Left colon (tissue), 2 donors: Measurements from ENCODE around the gene MORN5. TPM values are rescaled to one million over a fixed set of nuclear protein-coding genes. Genes with fewer than 3 reads are reported as not detected.
"Not testable (repeated sequence)": the region's sequence is repeated elsewhere in the genome, so short reads cannot be mapped to it uniquely, and the experiment has no call there.

Experiments
- ATAC-seq: fragments of 200-7000 bp; cut with Tn5 transposase; one replicate; pipeline ENCODE4 v1.9.1; 2020; ENCODE audit warnings: mild to moderate bottlenecking, moderate library complexity
- DNase-seq, 2 donors: peaks; one replicate each; pipeline ENCODE4 v3.0.0-alpha.2; 2020
- intact Hi-C, 2 donors: fragments of 100-400 bp; cut with DNase I in 1 of 2; cut with micrococcal nuclease in 1 of 2; formaldehyde crosslinking; loops; one replicate each; pipeline versions ENCODE4 v1.11.2 to v1.14.0; 2022; cut with DNase I, micrococcal nuclease
- long read RNA-seq: library from polyadenylated mRNA; unstranded; transcript quantifications from one replicate; pipeline ENCODE4 v2.0.0, GENCODE V29; 2021
- total RNA-seq, 2 donors: library from RNA; stranded (reverse); fragmentation: NEBNext Ultra II Directional; extraction: Animal tissue kit (Norgen Biotek cat#: 25700); gene quantifications; one replicate each; pipeline ENCODE4 v1.2.1, GENCODE V29; 2021
- donor health status: DM: no; HTN: no; CAD: no.
- donor health status: DM: yes; HTN: yes; CAD: no.

The MORN5 gene
- 1 to 10 TPM in 1 of 2 donors, not detected in 1; 4.0 TPM for total RNA-seq
- long read RNA-seq = 0 reads

DNA sequence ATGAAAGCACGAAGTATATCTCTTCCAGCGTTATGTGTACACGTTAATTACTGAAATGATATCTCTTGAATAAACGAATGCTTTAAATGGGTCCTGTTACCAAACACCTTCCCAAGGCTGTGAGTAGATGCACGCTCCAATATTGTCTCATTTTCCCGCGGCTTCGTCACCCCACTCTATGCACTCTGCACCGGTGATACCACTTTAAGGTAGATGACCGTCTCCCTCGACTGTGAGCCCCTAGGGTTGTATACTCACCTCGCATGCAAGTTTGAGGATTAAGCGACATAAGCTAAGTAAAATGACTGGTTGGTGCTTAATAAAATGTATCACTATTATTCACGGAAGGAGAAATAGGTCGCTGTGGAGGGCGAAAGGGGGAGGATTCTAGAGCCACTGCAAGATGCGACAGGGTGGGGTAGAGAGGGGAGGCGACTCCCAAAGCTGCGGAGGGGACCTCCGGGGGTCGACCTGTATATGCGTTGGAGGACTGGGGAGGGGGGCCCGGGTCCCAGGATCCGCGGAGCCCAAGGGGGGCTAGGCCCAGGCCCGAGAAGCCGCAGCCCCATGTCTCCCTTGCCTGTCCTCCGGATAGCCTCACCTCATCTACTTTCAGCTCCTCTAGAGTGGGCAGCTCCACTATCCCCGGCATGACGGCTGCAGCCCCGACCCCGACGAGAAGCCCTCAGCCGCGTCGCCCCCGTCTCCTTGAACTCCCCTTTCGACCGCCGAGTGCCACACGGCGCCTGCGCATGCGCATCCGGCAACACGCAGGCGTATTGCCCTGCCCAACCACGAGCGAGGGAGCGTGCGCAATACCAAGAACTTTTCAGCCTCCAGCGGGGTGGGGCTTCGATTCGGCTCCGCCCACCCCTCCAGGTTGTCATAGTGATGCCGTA is at the start of gene MORN5, which contains the start of gene NDUFA8:
Gene MORN5 (plus strand): TSS at position 883 of the 899 bp plus-strand sequence. CDS start 65 bp downstream, outside the sequence.
Gene NDUFA8 (minus strand): TSS at position 754 of the 899 bp plus-strand sequence. CDS start 102 bp downstream, at position 652.
- ATAC-seq (peak; percentile 99), DNase-seq (peak; percentile 96 to 97)
- intact Hi-C loops = no loop called here

GRCh38 chr9:122110100-122110833 is 49.4 kb upstream of the MORN5 start:
- intact Hi-C loops = no loop called here

DNA sequence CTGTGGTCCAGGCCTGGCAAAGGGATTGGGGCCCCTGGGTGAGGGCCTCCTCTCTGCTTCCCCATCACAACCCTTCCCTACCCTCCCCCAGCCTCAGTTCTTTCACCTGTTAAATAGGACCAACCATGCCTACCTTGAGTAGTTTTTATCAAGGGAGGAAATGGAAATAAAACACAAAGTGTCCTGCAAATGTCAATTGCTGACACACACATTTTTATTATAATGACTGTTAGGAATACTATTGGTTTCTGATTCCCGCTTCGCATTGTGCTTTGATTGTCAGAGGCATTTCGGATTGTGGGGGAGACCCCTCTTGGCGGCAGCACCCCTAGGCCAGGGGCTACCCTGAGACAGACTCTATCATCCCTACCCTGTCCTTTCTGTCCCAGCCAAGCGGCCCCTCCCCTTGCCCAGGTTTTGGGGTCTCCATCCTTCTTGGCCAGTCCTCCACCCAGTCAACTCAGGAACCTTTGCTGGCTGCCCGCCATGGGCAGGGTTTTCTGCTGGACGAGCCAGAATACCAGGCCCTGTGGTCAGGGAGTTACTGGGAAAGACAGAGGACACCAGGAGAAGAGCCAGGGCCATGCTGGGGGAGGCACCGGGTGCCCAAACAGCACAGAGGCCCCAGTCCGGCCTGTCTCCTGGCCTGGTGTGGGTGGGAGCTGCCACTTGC is 48.2 kb upstream of the MORN5 start:
- intact Hi-C loops = no loop called here
- no peak for DNase-seq
- ATAC-seq = no peak

More at GRCh38 chr9:122110100-122110833, 49.4 kb upstream of the MORN5 start:
- ATAC-seq (no peak), DNase-seq (no peak)

DNA sequence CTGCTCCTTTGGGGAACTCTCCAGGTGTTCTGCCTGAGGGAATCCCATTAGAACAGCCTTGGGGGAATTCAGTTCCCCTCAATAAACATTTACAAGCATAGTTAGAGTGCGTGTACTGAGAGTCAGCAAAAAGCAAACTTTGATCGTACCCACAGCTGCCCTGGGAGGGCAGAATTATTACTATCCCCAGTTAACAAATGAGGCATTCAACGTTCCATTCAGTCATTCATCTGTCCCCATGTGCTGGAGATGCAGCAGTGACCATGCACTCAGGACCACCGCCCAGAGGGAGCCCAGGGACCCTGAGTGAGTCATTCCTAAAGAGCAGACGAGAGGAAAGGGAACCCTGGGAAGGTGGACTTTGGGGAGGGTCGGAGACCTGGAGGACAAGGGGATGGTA is 47.5 kb upstream of the MORN5 start:
- ATAC-seq (no peak), DNase-seq (no peak)
- intact Hi-C loops = no loop called here

GRCh38 chr9:122113574-122113973 is 46.1 kb upstream of the MORN5 start:
- ATAC-seq (no peak), DNase-seq (no peak)
- intact Hi-C loops = no loop called here

DNA sequence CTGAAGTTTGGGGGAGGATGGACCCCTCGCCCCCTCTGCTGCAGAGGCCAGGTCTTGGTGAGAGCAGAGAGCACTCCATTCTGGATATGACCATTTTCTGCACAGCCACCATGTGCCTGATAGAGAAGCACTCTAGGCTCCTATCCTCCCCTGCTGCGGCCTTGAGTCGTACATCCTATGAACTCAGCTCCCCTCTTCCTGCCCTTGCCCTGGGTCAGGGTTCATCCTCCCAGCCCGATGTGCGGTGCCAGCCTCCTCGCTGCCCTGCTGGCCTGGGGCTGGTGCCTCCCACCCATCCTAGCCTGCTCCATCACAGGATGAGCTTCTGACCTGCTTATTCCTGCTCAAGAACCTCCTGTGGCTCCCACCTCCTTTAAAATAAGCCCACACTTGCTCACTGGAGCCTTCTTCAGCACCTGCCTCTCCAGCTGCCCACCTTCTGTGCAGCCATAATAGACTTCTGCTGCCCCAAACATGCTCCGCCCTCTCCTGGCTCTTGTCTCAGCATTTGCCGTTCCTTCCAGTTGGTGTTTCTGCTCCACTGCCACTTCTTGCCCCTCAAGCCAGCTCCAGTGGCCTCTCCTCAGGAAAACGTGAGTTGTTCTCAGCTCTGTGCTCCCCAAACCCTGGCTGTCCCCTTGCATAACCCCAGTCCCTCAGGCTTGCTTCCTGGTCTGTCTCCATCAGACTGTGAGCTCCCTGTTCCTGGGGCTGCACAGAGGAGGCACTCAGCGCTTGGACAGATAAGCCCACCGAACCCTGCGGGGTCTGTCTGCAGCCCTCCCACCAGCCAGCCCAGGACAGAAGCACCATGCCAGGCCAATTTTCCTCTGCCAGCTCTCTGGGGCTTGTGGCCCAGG is 44.3 kb upstream of the MORN5 start:
- ATAC-seq = no peak
- no peak for DNase-seq
- intact Hi-C loops = no loop called here

- DNase-seq (no peak), ATAC-seq (no peak)
- intact Hi-C loops = no loop called here
Measured at GRCh38 chr9:122116040-122116439, 43.7 kb upstream of the MORN5 start.

GRCh38 chr9:122116448-122117173 is 43.1 kb upstream of the MORN5 start:
- DNase-seq (no peak), ATAC-seq (no peak)
- intact Hi-C loops = no loop called here

- ATAC-seq, intact Hi-C loops, DNase-seq: not testable (repeated sequence)
Measured at GRCh38 chr9:122117241-122117640, 42.5 kb upstream of the MORN5 start.

DNA sequence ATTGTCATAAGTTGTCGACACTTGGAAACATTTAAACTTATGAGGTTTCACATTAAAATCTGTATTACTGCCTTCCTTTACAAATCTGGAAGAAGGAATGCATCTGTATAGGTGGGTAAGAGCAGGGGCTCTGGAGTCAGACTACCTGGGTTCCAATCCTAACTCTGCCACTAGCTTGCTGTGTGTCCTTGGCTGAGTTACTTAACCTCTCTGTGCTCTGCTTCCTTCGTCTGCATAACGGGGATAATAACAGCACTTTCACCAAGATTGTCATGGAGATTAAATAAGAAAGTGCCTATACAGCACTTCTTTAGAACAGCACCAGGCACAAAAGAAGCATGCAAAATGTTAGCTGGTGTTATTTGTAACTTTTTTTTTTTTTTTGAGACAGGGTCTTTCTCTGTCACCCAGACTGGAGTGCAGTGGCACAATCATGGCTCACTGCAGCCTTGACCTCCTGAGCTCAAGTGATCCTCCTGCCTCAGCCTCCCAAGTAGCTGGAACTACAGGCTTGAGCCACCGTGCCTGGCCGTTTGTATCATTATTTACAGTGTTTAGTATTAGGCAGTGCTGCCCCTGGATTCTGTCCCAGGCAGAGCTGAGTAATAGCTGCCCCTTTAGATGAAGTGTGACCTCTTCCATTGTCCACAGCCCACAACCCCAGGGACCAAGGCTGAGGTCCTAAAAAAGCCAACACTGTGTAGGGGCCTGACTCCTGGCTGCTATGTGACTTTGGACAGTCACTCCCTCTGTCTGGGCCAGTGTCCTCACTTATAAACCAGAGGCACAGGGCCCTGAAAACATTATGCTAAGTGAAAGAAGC is 41.2 kb upstream of the MORN5 start:
- intact Hi-C loops = no loop called here
- no peak for DNase-seq
- ATAC-seq = no peak

- ATAC-seq (no peak), DNase-seq (no peak)
Measured at GRCh38 chr9:122119166-122119521, 40.6 kb upstream of the MORN5 start.

GRCh38 chr9:122119721-122120120 is 40.0 kb upstream of the MORN5 start:
- ATAC-seq (no peak), DNase-seq (no peak)
- intact Hi-C loops = loop anchor here (5.0 to 10.0 kb wide), 3 partner anchors 225 to 335 kb away; no protein-coding TSS in a partner anchor

More at GRCh38 chr9:122119166-122119521, 40.6 kb upstream of the MORN5 start:
- intact Hi-C loops = no loop called here

- DNase-seq (no peak), ATAC-seq (no peak)
- intact Hi-C loops = loop anchor here (5.0 to 10.0 kb wide), 3 partner anchors 224 to 334 kb away; no protein-coding TSS in a partner anchor
Measured at GRCh38 chr9:122120316-122121071, 39.2 kb upstream of the MORN5 start.

GRCh38 chr9:122121391-122121790 is 38.3 kb upstream of the MORN5 start:
- no peak for ATAC-seq
- intact Hi-C loops = loop anchor here (5.0 to 10.0 kb wide), 3 partner anchors 223 to 333 kb away; no protein-coding TSS in a partner anchor

DNA sequence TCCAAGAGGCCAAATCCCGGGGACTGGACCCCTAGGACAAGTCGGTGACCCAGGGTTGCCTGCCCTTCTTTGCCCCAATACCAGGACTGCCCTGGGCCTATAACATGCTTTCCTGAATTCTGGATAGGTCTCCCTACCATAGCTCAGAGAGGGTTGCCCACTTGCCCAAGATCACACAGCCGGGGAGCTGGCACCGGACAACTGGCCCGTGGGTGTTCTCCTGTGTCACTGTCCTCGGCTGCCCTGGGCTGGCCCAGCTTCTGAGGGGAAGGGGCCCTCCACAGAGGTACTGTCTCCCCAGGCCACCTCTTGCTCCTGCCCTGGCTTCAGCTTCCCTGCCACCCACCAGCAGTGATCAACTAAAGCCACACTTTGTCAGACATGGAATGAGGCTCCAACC is 37.8 kb upstream of the MORN5 start:
- no peak for ATAC-seq
- no peak for DNase-seq
- intact Hi-C loops = loop anchor here (5.0 to 10.0 kb wide), 3 partner anchors 223 to 333 kb away; no protein-coding TSS in a partner anchor

More at GRCh38 chr9:122121391-122121790, 38.3 kb upstream of the MORN5 start:
- no peak for DNase-seq

DNA sequence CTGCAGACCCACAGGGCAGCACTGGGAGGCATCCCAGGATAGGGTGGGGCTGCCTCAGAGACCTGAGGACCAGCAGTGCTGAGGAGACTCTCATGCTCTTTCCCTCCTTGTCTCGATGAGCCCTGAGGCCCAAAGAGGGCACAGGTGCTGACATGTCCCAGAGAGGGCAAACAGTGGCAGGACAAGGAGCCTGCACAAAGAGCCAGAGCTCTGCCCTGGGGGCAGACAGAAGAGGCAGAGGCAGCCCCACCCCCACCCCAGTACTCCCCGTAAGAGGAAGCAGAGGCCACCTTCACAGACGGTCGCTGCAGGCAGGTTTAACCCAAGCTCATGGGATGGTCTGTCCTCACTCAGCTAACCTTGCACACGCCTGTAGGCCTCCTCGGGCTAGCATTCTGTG is 37.2 kb upstream of the MORN5 start:
- intact Hi-C loops = loop anchor here (5.0 to 10.0 kb wide), 3 partner anchors 222 to 332 kb away; no protein-coding TSS in a partner anchor
- ATAC-seq (no peak), DNase-seq (no peak)
